GM18507 (cell line): ENCODE results near the gene KIF21B.

Experiments used
- DNase-seq: peaks from one replicate; pipeline ENCODE4 v3.0.0; 2011; ENCODE audit warnings: low read depth; ENCODE audit not compliant: insufficient read length; ENCODE audit errors: extremely low spot score
- FAIRE-seq: peaks from 2 replicates; lab custom pipeline; 2011; peaks lifted over from hg19 to GRCh38; lab: Jason Lieb, UNC

KIF21B gene

DNA sequence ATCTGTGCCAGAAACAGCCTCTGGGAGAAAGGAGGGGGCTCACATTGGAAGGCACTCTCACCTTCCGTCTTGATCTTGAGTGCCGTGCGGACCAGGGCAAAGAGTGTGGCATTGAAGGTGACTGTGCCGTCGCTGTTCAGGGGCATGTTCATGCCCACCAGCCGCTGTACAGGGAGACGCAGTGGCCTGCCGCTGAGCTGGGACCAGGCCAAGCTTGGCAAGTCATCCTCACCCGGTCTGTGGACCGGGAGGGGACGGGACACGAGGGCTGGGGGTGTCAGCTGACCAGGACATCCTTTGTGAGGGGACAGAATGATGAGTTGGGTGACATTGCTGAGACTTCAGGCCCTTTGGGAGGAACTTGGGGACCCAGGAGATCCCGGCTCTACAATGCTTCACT lies 25.0 kb upstream of the KIF21B start:
- FAIRE-seq (no peak), DNase-seq (no peak)

DNA sequence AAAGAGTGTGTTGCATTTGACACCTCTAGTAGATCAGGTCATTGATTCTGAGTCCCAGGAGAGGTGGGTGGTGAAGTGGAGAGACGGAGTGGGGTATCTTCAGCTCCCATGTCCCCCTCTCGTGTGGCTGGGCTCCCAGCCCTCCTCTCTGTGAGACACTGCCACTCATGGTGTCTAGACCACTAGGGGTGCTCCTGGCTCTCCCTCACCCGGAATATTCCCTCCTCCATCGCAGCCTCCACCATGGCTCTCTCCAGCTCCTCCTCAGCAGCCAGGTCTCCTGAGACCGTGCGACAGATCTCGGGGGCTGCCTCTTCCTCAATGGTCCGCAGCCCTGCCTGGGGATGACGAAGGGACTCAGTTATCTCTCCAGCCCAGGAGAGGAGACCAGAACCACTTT lies 20.6 kb upstream of the KIF21B start:
- DNase-seq (no peak), FAIRE-seq (no peak)

DNA sequence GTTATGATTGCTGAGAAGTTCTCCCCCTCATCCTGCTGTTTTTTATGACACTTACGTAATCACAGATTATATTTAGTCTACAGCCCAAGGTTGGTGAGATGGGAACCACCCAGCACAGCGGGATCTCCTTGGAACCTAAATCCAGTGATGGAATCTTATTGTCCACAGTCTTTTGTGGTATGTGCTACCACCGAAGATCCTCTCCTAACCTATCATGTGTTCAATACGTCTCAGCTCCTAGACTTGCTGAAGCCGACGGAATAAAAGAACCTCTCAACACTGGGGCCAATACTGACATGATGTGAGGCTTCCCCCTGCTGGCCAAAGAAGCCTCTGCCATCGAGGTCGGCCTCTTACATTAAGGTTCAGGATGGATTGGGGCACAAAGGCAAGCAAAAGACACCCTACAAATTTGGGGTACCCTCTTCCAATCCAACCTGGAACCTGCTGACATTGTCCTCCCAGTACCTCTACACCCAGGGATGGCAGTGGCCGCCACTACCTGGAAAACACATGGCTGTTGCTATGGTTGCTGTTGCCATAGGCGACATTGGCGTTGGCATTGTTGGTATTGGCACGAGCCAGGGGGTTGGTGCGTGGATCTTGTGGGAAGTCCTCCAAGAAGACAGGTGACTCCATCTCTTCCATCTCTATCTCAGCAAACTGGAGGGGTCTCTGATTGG lies 19.4 kb upstream of the KIF21B start:
- DNase-seq: peak; percentile 70
- peak; percentile 90 for FAIRE-seq

DNA sequence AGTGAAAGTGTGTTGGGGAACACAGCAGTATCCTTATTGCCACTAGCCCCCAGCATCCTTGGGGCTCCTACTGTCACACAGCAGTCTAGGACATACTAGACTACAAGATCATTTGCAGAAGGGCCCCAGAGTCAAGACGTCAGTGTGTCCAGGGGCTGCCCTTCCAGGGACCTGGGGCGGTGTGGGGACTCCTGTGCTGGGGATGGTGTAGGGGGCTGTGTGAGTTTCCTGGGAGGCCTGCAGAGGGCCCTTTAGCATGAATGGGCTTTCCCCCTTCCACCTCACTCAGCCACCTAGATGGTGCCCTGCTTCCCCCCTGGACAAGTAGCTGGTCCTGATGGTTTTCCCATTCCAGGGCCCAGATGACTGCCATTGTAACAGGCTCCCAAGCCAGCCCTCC lies 17.5 kb upstream of the KIF21B start:
- FAIRE-seq (no peak), DNase-seq (no peak)

DNA sequence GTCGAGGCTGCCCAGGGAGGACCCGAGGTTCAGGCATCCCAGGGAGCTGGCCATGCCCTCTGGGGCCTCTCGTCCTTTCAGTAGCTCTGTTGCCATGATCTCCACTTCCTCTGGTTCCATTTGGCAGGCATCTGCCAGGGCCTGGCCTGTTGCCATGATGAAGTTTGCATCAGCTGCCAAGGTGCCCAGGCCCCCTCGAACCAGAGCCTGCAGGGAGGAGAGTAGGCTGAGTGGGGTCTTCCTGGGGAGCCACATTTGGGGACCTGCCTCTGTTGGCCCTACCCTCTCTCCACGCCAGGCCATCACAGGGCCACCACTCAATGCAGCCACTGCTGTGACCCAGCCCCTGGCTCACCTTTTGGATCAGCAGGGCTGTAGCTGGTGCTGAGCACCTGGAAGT lies 16.4 kb upstream of the KIF21B start:
- FAIRE-seq (no peak), DNase-seq (no peak)

DNA sequence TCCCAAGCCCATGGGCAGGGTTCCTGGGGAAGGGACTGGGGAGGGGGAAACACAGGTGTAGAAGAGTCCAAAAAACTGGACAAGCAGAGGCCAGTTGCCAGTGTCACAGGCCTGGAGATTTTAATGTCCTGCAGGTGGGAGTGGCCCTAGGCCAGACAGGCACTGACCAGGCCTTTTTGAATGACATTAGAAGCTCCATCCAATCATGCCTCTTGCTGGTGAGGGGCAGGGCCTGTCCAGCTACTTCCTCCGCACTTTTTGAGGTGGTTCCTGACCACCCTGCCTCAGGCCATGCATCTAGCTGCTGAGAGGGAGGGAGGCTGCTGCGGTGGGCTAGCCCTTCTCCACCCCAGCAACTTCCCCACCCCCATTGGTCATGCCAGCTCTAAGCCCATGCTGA lies 15.9 kb upstream of the KIF21B start:
- FAIRE-seq (no peak), DNase-seq (no peak)

DNA sequence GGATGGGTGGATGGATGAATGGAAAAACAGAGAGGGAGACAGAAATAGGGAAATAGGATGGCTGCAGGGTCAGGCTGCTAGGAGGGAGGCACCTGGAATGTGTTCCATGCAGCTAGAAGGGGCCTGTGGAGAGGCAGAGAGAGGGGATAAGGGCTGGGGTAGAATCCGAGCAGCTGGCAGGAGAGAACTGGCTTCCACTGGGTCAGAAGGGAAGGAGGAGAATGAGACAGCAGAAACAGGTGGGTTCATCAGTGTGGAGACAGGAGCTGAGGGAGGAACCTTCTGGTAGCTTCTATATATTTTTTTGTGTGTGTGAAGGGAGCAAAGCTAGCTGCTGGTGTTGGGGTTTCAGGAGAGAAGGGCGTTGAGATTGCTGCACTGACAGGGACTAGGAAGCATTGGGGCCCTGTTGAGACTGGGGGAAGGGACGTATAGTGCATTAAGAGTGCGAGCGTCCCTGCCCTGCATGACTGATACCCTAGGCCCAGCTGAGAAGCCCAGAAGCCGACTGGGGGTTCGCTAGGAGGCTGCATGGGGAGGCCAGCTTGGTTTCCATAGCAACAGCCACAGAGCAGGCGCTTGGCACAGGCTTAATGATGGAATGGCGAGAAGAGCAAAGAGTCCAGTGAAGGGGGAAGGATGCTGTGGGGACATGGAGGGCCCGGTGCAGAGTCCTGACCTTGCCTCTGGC lies 14.8 kb upstream of the KIF21B start:
- no peak for FAIRE-seq

DNA sequence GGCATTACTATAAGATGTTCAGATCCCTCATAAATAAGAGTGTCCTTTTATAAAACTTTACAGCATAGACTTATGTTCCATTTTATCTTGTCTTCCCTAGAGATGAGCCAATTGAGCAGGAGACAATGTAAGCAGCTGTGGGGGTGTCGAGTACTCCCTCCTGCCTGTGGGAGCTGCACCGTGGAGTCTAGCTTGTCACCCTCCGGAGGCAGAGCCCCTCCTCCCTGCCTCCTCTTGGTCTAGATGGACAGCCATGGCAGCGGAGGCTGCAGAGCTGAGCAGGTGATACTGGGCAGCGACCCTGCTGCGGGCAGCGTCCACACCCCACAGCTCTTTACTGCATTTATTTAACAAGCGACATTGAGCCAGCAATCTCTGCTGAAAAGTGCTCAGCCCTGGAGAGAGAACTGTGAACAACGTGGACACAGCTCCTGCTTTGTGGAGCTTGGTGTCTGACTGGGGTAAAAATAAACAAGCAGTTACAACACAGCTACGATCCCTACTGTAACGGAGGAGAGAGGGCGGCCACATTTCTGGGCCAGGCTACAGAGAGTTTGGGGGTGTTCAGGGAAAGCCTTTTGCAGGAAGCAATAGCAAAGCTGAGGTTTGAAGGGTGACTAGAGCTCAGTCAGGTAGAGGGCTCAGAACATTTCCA lies 12.8 kb upstream of the KIF21B start:
- DNase-seq (no peak), FAIRE-seq (no peak)

More for the DNA sequence above, 14.8 kb upstream of the KIF21B start:
- DNase-seq: no peak

DNA sequence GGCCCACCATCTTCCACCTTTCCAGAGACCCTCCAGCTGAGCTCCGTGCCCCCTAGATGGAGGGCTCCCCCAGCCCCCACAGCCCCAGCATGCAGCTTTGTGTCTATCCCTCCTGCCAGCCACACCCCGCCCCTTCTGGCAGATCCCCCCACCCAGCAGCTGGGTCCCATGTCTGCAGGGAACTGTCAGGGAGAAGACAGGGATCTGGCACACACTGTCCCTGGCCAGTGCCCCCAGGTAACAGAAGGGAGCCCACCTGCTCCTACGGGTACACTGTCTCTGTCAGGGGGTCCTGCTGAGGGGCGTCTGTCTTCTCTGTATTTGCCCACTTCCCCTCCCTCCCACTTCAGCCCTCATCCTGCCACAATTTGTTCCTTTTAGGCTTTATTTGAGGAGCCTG lies 11.2 kb upstream of the KIF21B start:
- DNase-seq (no peak), FAIRE-seq (no peak)

DNA sequence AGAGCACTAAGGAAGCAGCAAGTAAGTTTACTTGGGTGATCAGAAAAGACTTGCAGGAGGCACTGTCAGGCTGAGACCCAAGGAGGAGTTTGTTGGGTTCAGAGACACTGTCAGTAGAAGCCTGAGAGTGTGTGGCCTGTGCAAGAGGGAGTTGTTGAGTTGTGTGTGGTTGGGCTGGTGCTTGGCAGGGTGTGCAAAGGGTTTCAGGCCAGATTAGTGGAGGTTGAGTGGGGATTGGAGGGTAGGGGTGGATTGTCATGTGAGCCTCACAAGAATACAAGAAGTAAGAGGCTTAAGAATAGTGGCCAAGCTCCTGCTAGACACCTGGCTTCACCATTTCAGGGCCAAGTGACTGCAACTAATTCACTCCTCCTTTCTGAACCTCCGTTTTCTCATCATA lies 8.9 kb upstream of the KIF21B start:
- DNase-seq: no peak
- no peak for FAIRE-seq

DNA sequence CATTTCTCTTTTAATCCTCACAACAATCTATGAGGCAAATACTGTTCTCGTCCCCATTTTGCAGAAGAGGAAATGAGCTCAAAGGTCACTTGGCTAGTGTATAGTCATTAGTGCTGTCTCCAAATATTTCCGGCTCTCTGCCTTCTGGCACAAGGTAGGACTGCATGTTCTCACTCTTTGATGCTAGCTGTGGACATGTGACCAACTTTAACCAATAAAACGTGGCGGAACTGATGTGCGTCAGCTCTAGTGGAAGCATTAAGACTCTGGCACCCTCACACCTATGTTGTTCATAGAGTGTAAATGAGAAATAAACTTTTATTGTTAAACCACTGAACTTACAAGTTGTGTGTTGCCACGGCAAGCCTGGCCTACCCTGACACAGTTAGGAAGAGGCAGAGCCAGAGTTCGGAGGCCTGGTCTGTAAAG lies 5.0 kb upstream of the KIF21B start:
- FAIRE-seq: no peak
- DNase-seq: no peak

DNA sequence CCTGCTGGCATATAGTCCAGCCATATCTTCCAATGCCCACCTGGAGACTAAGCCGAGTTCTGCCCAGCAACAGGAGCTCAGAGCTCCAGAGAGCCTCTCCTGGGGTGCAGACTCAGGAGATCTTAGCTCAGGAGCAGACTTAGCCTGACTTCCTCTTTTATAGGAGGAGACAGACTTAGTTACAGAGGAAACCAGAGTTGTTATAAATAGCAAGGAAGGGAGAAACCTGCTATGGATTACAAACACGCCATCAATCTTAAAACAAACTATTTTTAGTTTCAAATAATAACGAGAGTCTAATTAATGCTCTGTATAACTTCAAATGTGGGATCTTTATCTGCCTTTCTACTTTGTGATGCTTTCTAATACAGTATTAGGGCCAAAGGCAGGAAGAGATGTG lies 3.3 kb upstream of the KIF21B start:
- DNase-seq (no peak), FAIRE-seq (no peak)

DNA sequence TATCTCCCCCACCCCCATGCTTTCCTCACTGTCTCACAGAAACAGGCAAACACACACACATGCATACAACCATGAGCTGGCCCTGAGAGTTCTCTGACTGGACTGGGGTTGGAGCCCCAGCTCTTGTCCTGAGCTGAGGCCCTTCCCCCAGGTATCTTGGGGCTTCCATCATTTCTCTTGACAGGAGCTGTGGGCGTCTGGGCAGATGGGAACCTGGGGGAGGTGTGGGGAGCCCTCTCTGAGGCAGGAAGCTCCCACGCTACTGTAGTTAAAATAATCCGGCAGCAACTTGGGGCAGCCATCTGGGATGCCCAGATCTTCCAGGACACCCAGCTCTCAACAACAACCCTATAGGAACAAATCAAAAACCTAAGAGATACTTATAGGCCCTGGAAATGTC lies 2.7 kb upstream of the KIF21B start:
- FAIRE-seq: no peak
- DNase-seq: no peak

DNA sequence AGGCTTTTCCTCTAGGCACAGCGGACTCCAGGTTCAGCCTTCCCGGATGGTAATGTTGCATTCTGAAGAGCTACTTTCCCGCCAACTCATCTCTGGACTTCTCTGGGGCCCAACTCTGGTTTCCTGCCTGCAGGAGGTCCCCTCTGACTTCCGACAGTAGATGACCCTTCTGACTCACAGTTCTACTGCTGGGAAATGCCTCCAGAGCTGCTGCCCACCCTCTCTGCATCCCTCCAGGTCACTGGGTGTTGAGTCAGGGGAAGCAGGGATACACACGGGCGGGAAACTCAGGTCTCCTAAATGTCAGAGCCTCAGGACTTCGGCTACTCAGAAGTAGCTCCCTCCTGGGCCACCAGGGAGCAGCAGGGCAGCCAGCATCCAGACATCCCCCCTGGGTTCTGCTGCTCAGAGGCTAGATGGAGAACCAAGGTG lies 2.1 kb upstream of the KIF21B start:
- DNase-seq: no peak
- peak; percentile 75 for FAIRE-seq

DNA sequence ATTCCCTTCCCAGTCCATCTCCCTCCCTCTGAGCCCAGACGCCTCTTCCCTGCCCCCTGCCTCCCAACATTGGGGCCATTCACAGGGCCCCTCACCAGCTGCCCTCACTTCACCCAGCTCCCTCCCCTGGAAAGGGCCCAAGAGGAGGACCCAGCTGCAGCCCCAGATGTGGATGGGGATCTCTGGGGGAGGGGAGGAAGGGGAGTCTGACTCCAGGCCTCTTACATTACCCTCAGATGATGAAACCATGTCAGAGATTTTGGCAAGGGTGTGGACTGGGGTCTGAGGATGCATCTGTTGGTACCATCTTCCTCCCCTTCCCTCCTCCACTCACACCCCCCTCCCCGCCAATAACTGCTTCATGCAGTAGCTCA lies 1.1 kb upstream of the KIF21B start:
- no peak for DNase-seq
- FAIRE-seq: no peak

DNA sequence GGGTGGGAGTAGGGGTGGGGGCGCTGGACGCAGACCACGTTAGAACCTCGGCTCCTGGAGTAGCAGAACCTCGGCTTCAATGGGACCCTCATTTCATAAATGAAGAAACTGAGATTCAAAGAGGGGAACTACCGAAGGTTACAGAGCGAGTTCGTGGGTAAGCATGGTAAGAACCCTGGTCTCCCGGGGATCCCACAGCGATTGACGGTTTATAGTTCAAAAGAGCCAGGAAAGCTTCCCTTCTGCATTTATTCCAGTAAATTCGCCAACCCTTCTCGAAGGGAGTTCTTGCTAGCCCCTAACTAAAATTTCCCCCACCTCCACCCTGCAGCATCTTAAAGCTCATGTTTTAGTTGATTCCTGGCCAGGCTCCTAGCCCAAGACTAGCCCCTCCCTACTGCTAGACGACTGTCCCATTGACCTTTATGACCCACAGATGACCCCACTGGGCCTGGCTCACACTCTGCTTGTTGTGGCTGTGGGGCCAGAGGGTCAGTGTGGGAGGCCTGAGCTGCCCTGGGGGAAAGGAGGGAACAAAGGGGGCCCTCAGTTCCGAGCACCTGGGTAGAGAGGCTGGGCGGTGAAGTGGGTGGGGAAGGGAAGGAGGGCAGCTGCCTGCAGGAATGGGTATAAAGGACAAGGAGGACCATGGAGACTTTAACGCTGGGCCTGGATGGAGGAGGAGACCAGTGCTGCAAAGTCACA lies 558 bp upstream of the KIF21B start:
- FAIRE-seq (no peak), DNase-seq (no peak)

DNA sequence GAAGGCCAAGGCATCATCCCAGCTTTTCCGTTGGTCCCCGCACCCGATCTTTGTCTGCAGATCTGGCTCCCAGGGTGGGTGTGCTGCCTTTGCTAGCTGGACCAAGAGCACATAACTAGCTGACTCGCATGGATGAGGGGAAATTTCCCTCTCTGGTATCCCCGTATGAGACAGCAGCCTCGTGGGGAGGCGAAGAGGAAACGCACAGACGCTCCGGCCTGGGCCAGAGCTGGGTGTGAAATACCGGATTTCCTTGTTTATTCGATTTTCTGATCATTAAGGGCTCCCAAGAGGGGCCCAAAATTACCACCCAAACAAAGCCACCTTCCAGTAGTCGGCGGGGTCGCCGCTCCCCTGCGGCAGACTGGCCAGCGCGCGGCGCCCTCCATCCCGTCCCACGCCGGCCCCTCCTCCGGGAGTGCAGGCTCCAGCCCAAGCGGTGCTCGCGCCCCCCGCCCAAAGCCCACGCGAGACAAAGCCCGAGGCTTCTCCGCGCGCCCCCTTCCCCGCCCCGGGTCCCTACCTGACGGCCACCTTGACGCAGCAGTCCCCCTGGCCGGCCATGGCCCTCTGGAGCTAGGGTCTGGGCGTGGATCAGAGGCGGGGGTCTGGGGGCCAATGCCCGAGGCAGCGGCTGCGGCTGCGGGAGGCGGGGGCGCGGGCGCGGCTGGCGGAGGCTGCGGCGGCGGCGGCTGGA lies 546 bp downstream of the KIF21B start:
- FAIRE-seq: peak; percentile 57
- no peak for DNase-seq

DNA sequence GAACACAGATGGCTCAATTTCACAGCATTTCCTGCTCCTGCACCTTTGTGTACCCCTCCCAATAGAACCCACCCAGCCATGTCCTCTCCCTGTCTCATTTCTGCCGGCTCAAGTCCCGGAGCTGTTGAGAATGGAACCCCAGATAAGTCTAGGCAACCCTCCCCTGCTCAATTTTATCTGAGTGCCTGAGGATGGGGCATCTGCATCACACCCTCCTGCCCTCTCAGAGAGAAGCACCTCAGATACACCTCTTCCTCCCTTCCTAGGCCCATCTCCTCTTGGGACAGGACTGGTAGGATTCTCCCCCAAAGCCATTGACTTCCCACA lies 1.1 kb downstream of the KIF21B start:
- FAIRE-seq (no peak), DNase-seq (no peak)

DNA sequence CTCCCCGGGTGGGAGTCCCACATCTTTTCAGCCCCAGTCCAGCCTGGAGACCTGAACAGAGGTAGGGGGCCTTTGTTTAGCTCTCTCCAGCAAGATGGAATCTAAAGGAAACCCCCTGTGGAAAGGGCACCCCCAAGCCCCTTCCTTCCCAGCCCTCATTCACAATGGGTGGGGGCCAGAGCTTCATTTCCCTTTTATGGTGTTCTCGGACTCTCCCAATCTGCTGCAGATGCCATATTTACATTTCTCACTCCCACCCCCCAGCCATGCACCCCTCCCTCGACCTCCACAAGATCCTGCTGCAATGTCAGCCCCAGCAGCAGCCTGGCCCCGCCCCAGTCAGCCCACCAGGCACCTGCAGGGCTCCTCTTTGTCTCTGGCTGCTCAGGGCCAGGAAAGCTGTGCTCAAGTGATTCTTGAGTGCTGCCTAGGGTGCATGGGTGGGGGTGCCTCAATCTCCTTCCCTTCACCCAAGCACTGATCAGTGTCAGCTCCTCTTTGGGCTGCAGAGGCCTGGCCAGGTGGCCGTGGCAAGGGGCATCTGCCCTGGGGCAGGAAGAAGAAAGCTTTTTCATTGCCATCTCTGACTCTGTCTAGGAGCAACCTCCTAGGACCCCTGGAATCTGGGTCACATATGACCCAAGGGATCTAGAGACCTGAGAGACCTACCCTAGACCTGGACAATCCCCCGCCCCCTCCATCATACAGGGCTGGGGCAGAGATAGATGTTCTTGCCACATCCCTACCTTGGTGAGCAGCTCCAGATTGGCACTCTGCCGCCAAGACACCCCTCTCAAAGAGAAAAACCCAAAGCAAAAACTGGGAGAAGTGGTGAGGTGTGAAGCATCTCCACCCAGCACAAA lies 1.7 kb downstream of the KIF21B start:
- no peak for DNase-seq
- FAIRE-seq: no peak
